Measurements from ENCODE around the gene MRPL53. TPM values are rescaled to one million over a fixed set of nuclear protein-coding genes. Genes with fewer than 3 reads are reported as not detected.

The MRPL53 gene
- polyA plus RNA-seq, 1 donor = 45.3 TPM

DNA sequence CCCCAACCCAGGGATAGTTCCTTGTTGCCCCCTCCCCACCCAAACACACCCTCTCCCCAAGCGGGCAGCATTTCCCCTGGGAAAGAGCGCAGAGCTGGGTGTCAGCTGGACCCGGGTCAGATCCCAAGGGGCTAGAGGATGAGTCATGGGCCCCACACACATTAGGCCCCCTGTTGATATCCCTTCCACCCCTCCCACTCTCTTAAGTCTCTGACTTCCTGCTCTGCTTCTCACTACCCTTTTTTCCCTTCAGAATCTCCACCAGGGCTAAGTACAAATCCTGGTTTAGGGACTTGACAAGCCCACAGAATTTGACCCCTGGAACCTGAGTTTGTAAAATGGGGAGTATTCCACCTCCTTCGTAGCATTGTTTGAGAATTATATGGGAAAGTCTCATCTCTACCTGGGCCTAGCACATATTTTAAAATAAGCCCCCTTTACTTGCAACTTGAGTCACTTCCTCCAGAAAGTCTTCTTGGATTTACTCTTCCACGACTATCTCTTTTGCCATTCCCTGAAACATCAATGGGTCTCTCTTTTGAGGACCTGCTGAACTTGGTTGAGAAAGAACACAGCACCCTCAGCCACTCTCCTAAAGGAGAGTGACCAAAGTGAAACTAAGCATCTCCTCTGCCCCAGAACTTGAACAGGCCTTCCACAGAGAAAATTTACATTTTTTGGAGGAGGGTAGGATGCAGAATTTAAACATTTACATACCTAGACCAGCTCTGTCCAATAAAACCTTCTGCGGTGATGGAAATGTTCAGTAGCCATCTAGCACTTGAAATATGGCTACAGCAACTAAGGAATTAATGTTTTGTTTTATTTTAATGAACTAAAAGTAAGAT is 35.4 kb downstream of the MRPL53 start:
- WGBS (ENCODE audit: insufficient coverage, low lambda C conversion rate) = 38% methylated on average over 1 of the region's 6 CpGs
- H3K4me3 ChIP-seq (ENCODE audit: low read length) = no peak overlapping the region
- H3K4me1 ChIP-seq (ENCODE audit: control insufficient read depth, insufficient read depth, low read length) = peaks cover 23% of the 10 kb centered on the region
- peaks cover 4% of the 10 kb centered on the region for H3K9me3 ChIP-seq (ENCODE audit: control insufficient read depth, low read depth, low read length)
- H3K27ac ChIP-seq (ENCODE audit: low read length) = no peak overlapping the region
- H3K27me3 ChIP-seq (ENCODE audit: control insufficient read depth, insufficient read depth, low read length) = peaks cover 9% of the 10 kb centered on the region
- DNase-seq = no peak
- peaks cover 32% of the 10 kb centered on the region for H3K36me3 ChIP-seq (ENCODE audit: control insufficient read depth, insufficient read depth, low read length)

DNA sequence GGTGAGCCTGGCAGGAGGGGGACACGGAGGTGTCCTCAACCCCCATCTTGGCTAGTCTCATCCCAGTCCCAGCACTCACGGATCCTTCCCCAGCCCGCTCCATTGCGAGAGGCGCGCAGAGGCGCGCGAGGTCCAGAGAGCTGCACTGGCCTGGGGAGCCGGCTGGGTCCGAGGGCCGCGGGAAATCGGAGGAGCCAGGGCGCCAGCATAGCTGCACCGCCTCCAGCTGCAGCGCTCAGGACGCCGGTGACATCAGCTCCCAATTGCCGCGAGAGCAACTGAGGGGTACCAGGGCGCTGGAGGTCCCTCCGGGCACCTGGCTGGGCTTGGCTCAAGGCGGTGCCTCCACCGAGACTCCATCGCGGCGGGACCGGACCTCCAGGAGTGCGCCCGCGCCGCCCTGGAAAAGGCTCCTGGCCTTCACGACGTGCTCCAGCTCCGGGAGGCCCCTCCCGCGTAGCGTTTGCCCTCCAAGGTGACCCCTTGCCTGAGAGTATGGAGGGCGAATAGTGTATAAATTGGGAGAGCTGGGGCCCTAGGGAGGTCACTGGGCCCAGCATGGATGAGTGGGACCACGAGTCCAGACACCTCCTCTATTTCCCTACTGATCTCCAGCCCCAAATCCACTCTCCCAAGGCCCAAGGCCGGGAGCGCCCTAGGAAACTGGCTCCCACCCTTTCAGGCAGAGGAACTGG is 36.2 kb downstream of the MRPL53 start:
- no CpG with 5 or more reads among the region's 43 CpGs for WGBS (ENCODE audit: insufficient coverage, low lambda C conversion rate)
- H3K9me3 ChIP-seq (ENCODE audit: control insufficient read depth, low read depth, low read length) = no peaks in the 10 kb centered on the region
- no peak overlapping the region for H3K27ac ChIP-seq (ENCODE audit: low read length)
- DNase-seq = no peak
- peaks cover 40% of the 10 kb centered on the region for H3K36me3 ChIP-seq (ENCODE audit: control insufficient read depth, insufficient read depth, low read length)
- peaks cover 28% of the 10 kb centered on the region for H3K4me1 ChIP-seq (ENCODE audit: control insufficient read depth, insufficient read depth, low read length)
- H3K27me3 ChIP-seq (ENCODE audit: control insufficient read depth, insufficient read depth, low read length) = peaks cover 3% of the 10 kb centered on the region
- no peak overlapping the region for H3K4me3 ChIP-seq (ENCODE audit: low read length)

DNA sequence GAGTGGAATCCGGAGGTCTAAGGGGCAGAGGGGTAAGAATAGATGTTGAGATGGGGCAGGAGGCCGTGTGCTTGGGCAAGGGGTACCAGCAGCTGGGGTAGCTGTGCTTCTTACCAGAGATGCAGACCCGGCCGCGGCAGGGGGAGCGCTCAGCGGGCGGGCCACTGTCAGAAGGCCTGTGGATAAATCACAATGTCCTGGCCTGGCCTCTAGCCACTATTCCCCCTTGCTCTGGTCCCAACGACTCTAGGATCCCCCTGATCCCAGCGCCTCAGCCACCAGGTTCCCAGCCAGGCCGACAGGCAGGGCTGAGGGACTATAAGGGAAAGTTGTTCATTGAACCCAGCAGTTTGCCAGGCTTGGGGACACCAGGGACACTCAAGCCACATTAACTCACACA is 42.0 kb downstream of the MRPL53 start:
- no CpG with 5 or more reads among the region's 11 CpGs for WGBS (ENCODE audit: insufficient coverage, low lambda C conversion rate)
- peaks cover 75% of the 10 kb centered on the region for H3K36me3 ChIP-seq (ENCODE audit: control insufficient read depth, insufficient read depth, low read length)

DNA sequence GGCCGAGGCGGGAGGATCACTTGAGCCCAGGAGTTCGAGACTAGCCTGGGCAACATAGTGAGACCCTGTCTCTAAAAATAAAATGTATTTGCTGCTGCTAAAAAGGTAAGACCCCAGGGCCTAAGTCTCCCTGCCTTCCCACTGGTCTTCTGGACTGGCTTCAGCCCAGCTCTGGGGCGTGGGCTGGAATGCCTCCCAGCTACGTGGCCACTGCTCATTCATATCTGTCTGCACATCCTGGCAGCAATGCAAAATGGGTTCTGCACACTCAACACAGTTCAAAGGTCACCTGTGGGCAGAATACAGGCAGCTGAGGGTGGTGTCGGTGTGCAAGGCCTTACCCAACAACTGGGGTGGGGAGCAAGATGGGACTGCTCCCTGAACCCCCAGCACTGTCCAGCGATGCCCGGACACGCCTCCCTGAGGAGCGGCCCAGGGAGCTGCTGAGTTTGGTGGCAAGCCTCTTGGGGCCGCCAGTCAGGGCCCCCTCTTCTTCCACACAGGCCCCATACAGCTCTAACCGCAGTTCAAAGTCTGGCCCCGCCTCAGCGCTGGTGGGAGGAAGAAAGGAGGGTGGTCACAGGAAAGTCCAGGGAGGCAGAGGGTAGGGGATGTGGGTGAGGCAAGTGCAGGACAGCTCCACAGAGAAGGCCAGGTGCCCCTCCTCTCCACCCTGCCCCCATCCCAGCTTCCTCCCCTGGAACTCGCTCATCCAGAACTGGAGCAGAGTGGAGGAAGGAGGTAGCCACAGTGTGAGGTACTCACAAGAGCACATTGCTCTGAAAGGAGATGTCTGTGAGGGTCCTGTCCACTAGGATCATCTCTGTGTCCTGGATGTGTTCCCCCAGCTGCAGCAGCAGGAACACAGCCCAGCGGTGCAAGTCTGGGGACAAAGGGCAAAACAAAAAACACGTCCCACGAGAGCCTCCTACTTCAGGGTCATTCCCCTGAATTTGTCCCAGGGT is 42.7 kb downstream of the MRPL53 start:
- Histone ChIP-seq H3K4me1 (ENCODE audit: control insufficient read depth, insufficient read depth, low read length) (peaks cover 62% of the 10 kb centered on the region), H3K27me3 (ENCODE audit: control insufficient read depth, insufficient read depth, low read length) (no peaks in the 10 kb centered on the region), H3K9me3 (ENCODE audit: control insufficient read depth, low read depth, low read length) (no peaks in the 10 kb centered on the region), H3K27ac (ENCODE audit: low read length) (peak overlapping the region; percentile 92), H3K36me3 (ENCODE audit: control insufficient read depth, insufficient read depth, low read length) (peaks cover 77% of the 10 kb centered on the region), H3K4me3 (ENCODE audit: low read length) (no peak overlapping the region)
- peak; percentile 89 to 95 for DNase-seq
- no CpG with 5 or more reads among the region's 18 CpGs for WGBS (ENCODE audit: insufficient coverage, low lambda C conversion rate)

More for the DNA sequence above, 42.0 kb downstream of the MRPL53 start:
- no peaks in the 10 kb centered on the region for H3K27me3 ChIP-seq (ENCODE audit: control insufficient read depth, insufficient read depth, low read length)
- no peak for DNase-seq
- H3K9me3 ChIP-seq (ENCODE audit: control insufficient read depth, low read depth, low read length) = no peaks in the 10 kb centered on the region
- peaks cover 55% of the 10 kb centered on the region for H3K4me1 ChIP-seq (ENCODE audit: control insufficient read depth, insufficient read depth, low read length)
- H3K4me3 ChIP-seq (ENCODE audit: low read length) = no peak overlapping the region
- peak overlapping the region; percentile 92 for H3K27ac ChIP-seq (ENCODE audit: low read length)

DNA sequence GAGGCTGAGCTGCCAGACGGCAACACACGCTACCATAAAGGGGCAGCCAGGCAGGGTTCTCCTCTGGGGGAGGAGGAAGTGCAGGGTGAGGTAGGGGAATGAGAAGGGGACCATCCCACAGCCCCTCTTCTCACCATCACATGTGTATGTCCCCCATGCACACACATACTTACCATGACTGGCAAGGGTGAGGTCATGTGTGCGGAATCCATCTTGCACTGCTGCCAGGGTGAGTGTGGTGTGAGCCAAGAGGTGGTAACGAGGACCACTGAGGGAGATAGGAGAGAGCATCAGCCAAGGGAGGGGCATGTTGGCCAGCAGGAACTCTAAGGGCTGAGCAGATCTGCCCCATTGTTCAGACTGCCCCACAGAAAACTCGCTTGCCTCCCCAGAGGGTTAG is 43.8 kb downstream of the MRPL53 start:
- H3K27me3 ChIP-seq (ENCODE audit: control insufficient read depth, insufficient read depth, low read length) = no peaks in the 10 kb centered on the region
- no peak for DNase-seq
- H3K9me3 ChIP-seq (ENCODE audit: control insufficient read depth, low read depth, low read length) = no peaks in the 10 kb centered on the region
- H3K4me3 ChIP-seq (ENCODE audit: low read length) = no peak overlapping the region
- WGBS (ENCODE audit: insufficient coverage, low lambda C conversion rate) = no CpG with 5 or more reads among the region's 5 CpGs
- H3K4me1 ChIP-seq (ENCODE audit: control insufficient read depth, insufficient read depth, low read length) = peaks cover 72% of the 10 kb centered on the region
- peaks cover 82% of the 10 kb centered on the region for H3K36me3 ChIP-seq (ENCODE audit: control insufficient read depth, insufficient read depth, low read length)
- H3K27ac ChIP-seq (ENCODE audit: low read length) = peak overlapping the region; percentile 92

DNA sequence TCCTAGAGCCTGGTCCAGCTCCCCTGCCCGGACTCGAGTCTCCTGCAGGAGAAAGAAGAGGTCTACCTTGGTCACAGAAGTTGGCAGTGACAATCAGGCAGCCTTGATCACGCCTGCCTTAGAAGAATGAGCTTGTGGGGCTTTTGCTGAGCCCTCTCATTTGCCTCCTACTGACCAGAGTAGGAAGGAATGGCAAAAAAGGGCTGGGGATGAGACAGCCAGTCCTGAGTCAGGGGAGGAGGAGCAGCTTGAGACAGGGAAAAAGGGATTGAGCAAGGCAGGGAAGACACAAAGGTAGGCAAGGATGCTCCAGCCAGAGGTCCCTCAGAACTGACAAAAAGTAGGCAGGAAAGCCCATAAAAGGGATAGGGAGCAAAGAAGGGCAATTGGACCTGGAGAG is 44.9 kb downstream of the MRPL53 start:
- Histone ChIP-seq H3K9me3 (ENCODE audit: control insufficient read depth, low read depth, low read length) (no peaks in the 10 kb centered on the region), H3K36me3 (ENCODE audit: control insufficient read depth, insufficient read depth, low read length) (peaks cover 81% of the 10 kb centered on the region), H3K27me3 (ENCODE audit: control insufficient read depth, insufficient read depth, low read length) (no peaks in the 10 kb centered on the region), H3K4me1 (ENCODE audit: control insufficient read depth, insufficient read depth, low read length) (peaks cover 74% of the 10 kb centered on the region), H3K4me3 (ENCODE audit: low read length) (no peak overlapping the region), H3K27ac (ENCODE audit: low read length) (peak overlapping the region; percentile 62)
- no peak for DNase-seq
- WGBS (ENCODE audit: insufficient coverage, low lambda C conversion rate) = no CpG with 5 or more reads among the region's 3 CpGs

DNA sequence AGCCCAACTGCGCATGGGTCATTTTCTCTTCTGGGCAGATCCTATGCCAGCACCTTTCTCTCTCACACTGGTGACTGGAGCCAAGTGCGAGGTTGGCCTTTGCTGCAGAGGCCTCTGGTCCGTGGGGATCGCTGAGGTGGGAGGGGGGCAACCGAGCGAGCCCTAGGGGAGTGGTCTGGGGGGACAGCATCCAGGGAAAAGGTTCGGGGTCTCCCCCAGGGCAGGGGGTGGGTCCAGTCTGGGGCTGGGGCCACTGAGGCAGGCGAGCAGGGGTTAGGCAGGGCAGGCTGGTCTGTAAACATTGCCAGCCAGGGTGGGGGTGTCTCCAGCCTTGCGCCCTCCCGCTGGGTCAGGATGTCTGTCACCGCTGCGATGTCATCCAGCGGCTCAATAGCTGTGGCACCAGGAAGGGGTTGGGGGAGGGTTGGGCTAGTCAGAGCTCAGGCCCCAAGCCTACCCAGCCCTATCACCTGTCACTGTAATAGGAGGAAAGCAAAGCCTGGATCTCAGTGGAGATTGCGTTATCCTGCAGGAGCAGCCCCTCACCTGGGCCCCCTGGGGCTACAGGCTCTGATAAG is 46.2 kb downstream of the MRPL53 start:
- Histone ChIP-seq H3K27ac (ENCODE audit: low read length) (peak overlapping the region; percentile 62), H3K36me3 (ENCODE audit: control insufficient read depth, insufficient read depth, low read length) (peaks cover 68% of the 10 kb centered on the region)
- DNase-seq = peak in 1 of 2 donors; percentile 61

DNA sequence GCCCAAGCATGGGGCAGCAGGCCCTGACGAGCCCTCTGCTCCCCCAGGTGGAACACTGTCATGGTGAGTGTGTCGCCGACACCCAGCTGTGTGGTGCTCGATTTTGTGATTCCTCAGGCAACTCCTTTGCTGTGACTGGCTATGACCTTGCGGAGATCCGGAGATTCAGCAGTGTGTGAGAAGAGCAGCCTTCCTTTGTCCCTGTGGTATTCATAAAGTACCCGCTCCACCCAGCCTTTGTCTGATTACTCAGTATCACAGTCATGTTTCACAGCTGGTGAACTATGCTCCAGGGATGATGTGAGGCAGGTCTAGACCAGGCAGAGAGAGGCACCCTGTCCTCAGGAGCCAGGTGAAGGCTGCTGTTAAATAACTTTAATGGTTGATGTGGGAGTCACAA is 47.0 kb downstream of the MRPL53 start:
- H3K4me3 ChIP-seq (ENCODE audit: low read length) = no peak overlapping the region
- peaks cover 70% of the 10 kb centered on the region for H3K4me1 ChIP-seq (ENCODE audit: control insufficient read depth, insufficient read depth, low read length)
- no CpG with 5 or more reads among the region's 7 CpGs for WGBS (ENCODE audit: insufficient coverage, low lambda C conversion rate)
- no peaks in the 10 kb centered on the region for H3K9me3 ChIP-seq (ENCODE audit: control insufficient read depth, low read depth, low read length)
- peaks cover 61% of the 10 kb centered on the region for H3K36me3 ChIP-seq (ENCODE audit: control insufficient read depth, insufficient read depth, low read length)
- peak overlapping the region; percentile 62 for H3K27ac ChIP-seq (ENCODE audit: low read length)
- no peaks in the 10 kb centered on the region for H3K27me3 ChIP-seq (ENCODE audit: control insufficient read depth, insufficient read depth, low read length)
- DNase-seq = peak; percentile 90 to 94

More for the DNA sequence above, 46.2 kb downstream of the MRPL53 start:
- WGBS (ENCODE audit: insufficient coverage, low lambda C conversion rate) = no CpG with 5 or more reads among the region's 14 CpGs
- Histone ChIP-seq H3K27me3 (ENCODE audit: control insufficient read depth, insufficient read depth, low read length) (no peaks in the 10 kb centered on the region), H3K4me3 (ENCODE audit: low read length) (no peak overlapping the region), H3K4me1 (ENCODE audit: control insufficient read depth, insufficient read depth, low read length) (peaks cover 70% of the 10 kb centered on the region), H3K9me3 (ENCODE audit: control insufficient read depth, low read depth, low read length) (no peaks in the 10 kb centered on the region)

DNA sequence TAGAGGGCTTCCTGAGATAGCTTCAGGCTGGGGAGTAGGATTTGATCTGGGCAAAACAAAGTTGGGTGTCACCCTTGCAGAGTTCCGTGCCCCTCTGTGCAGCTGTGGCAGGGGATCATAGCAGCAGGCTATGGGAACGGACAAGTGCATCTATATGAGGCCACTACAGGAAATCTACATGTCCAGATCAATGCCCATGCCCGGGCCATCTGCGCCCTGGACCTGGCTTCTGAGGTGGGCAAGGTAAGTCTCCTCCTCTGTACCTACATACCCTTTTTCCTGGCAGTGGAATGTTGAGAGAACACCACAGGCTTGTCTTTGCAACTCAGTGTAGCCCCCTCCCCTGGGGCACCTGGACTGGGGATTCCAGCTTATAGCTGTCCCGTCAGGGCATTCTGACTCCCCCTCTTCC is 47.5 kb downstream of the MRPL53 start:
- no CpG with 5 or more reads among the region's 5 CpGs for WGBS (ENCODE audit: insufficient coverage, low lambda C conversion rate)
- Histone ChIP-seq H3K4me3 (ENCODE audit: low read length) (no peak overlapping the region), H3K36me3 (ENCODE audit: control insufficient read depth, insufficient read depth, low read length) (peaks cover 56% of the 10 kb centered on the region), H3K27me3 (ENCODE audit: control insufficient read depth, insufficient read depth, low read length) (peaks cover 2% of the 10 kb centered on the region), H3K9me3 (ENCODE audit: control insufficient read depth, low read depth, low read length) (no peaks in the 10 kb centered on the region), H3K4me1 (ENCODE audit: control insufficient read depth, insufficient read depth, low read length) (peaks cover 66% of the 10 kb centered on the region), H3K27ac (ENCODE audit: low read length) (peak overlapping the region; percentile 62)
- no peak for DNase-seq

Measured in large intestine (tissue), 3 donors.